ENCODE results near the gene CORO2B. TPM values are rescaled to one million over a fixed set of nuclear protein-coding genes. Genes with fewer than 3 reads are reported as not detected.

Gene CORO2B
- total RNA-seq, 4 donors from 2014 or later, result 1.3 to 18.2 (median 7.0) TPM

GRCh38 chr15:68586274-68586961 lies 7.6 kb downstream of the CORO2B start:
- peak in 1 of 2 donors; percentile 55 for DNase-seq
- H3K9me3 ChIP-seq, result no peaks in the 10 kb centered on the region
- no peak overlapping the region for H3K4me3 ChIP-seq
- H3K27ac ChIP-seq, result peak overlapping the region; percentile 33 to 90
- peaks cover 9 to 13% of the 10 kb centered on the region in 2 donors for H3K4me1 ChIP-seq
- intact Hi-C loops (cut with DNase I; ENCODE audit: low total_unique reads), result no loop called here
- TF ChIP-seq, protein P1, sequence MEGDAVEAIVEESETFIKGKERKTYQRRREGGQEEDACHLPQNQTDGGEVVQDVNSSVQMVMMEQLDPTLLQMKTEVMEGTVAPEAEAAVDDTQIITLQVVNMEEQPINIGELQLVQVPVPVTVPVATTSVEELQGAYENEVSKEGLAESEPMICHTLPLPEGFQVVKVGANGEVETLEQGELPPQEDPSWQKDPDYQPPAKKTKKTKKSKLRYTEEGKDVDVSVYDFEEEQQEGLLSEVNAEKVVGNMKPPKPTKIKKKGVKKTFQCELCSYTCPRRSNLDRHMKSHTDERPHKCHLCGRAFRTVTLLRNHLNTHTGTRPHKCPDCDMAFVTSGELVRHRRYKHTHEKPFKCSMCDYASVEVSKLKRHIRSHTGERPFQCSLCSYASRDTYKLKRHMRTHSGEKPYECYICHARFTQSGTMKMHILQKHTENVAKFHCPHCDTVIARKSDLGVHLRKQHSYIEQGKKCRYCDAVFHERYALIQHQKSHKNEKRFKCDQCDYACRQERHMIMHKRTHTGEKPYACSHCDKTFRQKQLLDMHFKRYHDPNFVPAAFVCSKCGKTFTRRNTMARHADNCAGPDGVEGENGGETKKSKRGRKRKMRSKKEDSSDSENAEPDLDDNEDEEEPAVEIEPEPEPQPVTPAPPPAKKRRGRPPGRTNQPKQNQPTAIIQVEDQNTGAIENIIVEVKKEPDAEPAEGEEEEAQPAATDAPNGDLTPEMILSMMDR (IDR thresholded peaks at IDR 0.05), result no peak
- TF ChIP-seq POLR2A (IDR thresholded peaks at IDR 0.05), result no peak
- H3K36me3 ChIP-seq, result no peaks in the 10 kb centered on the region
- H3K27me3 ChIP-seq, result no peaks in the 10 kb centered on the region

DNA sequence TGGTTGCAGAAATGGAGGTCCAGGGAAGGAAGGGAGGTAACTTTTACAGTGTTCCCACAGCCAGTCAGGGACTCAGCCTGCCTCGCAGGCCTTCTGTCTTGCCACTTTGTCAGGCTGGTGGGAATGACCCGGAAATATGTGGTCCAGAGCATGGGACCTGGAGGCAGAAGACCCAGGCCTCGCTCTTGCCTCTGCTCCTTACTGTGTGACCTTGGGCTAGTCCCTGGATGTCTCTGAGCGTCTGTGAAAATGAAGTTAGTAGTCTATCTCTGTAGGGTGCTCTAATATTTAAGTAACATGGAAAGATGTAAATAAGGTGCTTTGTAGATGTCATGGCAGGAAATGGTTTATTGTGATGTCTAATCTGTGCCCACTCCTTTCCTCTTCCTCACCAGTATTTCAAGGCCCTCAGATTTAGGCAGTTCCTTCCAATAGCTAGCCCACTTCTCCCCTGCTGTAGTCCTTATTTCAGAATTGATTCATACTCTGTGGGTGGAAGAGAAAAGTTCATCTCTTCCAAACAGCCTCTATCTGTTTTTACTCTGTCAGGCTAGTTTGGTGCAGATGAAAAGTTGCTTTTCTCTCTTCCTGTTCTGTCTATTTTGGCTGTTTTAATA lies 9.1 kb downstream of the CORO2B start:
- Histone ChIP-seq H3K4me3 (no peak overlapping the region), H3K27ac (peak overlapping the region; percentile 4 to 90), H3K27me3 (no peaks in the 10 kb centered on the region), H3K36me3 (no peaks in the 10 kb centered on the region), H3K4me1 (peaks cover 9 to 13% of the 10 kb centered on the region in 2 donors), H3K9me3 (no peaks in the 10 kb centered on the region)
- TF ChIP-seq POLR2A (IDR thresholded peaks at IDR 0.05), result no peak
- TF ChIP-seq, protein P1 (IDR thresholded peaks at IDR 0.05), result no peak
- DNase-seq, result no peak
- intact Hi-C loops (cut with DNase I; ENCODE audit: low total_unique reads), result no loop called here

- Histone ChIP-seq H3K36me3 (no peaks in the 10 kb centered on the region), H3K27ac (peak overlapping the region in 1 of 2 donors; percentile 90), H3K4me1 (peaks cover 9 to 13% of the 10 kb centered on the region in 2 donors), H3K27me3 (no peaks in the 10 kb centered on the region), H3K4me3 (no peak overlapping the region), H3K9me3 (no peaks in the 10 kb centered on the region)
- DNase-seq, result no peak
- intact Hi-C loops (cut with DNase I; ENCODE audit: low total_unique reads), result no loop called here
- TF ChIP-seq, protein P1 (IDR thresholded peaks at IDR 0.05), result no peak
- TF ChIP-seq POLR2A (IDR thresholded peaks at IDR 0.05), result no peak
Measured at GRCh38 chr15:68589053-68589452, 10.3 kb downstream of the CORO2B start.

DNA sequence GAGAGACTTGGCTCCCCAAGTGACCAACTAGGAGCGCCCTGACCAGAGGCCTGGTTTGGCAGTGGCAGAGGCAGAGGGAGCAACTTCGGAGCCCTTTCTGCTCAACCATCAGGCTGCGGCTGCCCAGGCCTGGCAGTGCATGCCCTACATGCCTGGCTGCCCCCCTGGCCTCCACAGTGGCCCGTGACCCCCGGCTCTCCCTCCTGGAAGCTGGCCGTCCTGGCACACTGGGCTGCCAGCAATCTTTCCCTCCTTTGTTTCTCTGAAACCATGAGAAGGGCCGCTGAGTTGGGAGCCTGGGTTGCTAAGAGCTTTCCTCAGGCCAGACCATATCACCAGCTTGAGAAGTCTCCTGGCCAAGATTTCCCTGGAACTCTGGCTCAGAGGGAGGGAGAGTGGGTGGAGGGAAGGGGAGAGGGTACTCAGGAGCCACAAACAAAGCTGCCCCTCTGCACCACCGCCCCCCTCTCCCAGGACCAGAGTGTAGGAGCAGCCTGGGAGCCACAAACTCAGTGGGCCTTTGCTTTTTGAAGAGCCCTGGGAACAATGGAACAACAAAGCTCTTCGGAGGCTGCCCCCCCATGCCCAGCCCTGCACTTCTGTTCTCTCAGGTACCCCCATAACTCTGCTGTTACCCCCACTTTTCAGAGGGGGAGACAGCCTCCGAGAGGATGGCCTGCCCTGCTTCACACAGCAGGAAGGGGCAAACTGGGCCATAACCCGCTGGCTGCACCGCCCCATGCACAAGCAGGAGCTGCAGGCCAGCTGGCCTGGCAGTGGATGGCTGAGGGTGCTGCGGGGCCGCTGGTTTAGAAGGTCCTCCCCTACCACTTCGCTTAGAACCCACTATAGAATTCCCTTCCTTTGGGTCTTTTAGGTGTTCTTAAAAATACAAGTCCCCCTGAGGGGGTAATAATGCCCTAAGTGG lies 11.3 kb downstream of the CORO2B start:
- peak overlapping the region in 1 of 2 donors; percentile 22 for H3K27ac ChIP-seq
- H3K4me3 ChIP-seq, result no peak overlapping the region
- DNase-seq, result no peak
- peaks cover 9 to 13% of the 10 kb centered on the region in 2 donors for H3K4me1 ChIP-seq
- no peaks in the 10 kb centered on the region for H3K36me3 ChIP-seq
- TF ChIP-seq POLR2A (IDR thresholded peaks at IDR 0.05), result no peak
- TF ChIP-seq, protein P1 (IDR thresholded peaks at IDR 0.05), result no peak
- no peaks in the 10 kb centered on the region for H3K27me3 ChIP-seq
- intact Hi-C loops (cut with DNase I; ENCODE audit: low total_unique reads), result no loop called here
- no peaks in the 10 kb centered on the region for H3K9me3 ChIP-seq

Data from uterus (tissue), 4 donors.